Activated CD8-positive, alpha-beta T cell treated with anti-CD3 and anti-CD28 coated beads for 36 hours (primary cell): ENCODE data around the gene LOC101059915.

Source experiments
- ATAC-seq: fragments of 200-7000 bp; cut with Tn5 transposase; one replicate; pipeline ENCODE4 v1.10.0; 2021; ENCODE audit warnings: mild to moderate bottlenecking, moderate library complexity
- CTCF ChIA-PET: fragments of 350-600 bp; sonication (Branson Sonifier 250); formaldehyde crosslinking; loops from one replicate; lab custom pipeline; 2021; ENCODE audit warnings: antibody characterized with exemption; lab: Charles Lee
- POLR2A ChIA-PET: fragments of 350-600 bp; sonication (Branson Sonifier 250); formaldehyde crosslinking; loops from one replicate; lab custom pipeline; 2021; ENCODE audit warnings: antibody characterized with exemption; lab: Charles Lee
- DNase-seq: peaks from one replicate; pipeline ENCODE4 v3.0.0-alpha.2; 2020
- H3K27ac Mint-ChIP-seq: one replicate; pipeline ENCODE4 v1.8.0; 2021; ENCODE audit warnings: mild to moderate bottlenecking, mixed read lengths
- H3K27me3 Mint-ChIP-seq: one replicate; pipeline ENCODE4 v1.8.0; 2021; ENCODE audit warnings: mixed read lengths
- H3K36me3 Mint-ChIP-seq: one replicate; pipeline ENCODE4 v1.8.0; 2021; ENCODE audit warnings: low read depth, mixed read lengths
- H3K4me1 Mint-ChIP-seq: one replicate; pipeline ENCODE4 v1.8.0; 2021; ENCODE audit warnings: low read depth, mixed read lengths
- H3K4me3 Mint-ChIP-seq: one replicate; pipeline ENCODE4 v1.8.0; 2021; ENCODE audit warnings: mild to moderate bottlenecking, moderate library complexity, mixed read lengths
- H3K9me3 Mint-ChIP-seq: one replicate; pipeline ENCODE4 v1.8.0; 2021; ENCODE audit warnings: mixed read lengths
- intact Hi-C: fragments of 100-400 bp; cut with micrococcal nuclease; formaldehyde crosslinking; loops from one replicate; pipeline ENCODE4 v1.10.0; 2022
- TF ChIP-seq, protein P1 (sequence below): fragments of 200-600 bp; IDR thresholded peaks from one replicate; pipeline ENCODE4 v1.8.0; 2022; ENCODE audit warnings: antibody characterized with exemption, mild to moderate bottlenecking

LOC101059915 gene

DNA sequence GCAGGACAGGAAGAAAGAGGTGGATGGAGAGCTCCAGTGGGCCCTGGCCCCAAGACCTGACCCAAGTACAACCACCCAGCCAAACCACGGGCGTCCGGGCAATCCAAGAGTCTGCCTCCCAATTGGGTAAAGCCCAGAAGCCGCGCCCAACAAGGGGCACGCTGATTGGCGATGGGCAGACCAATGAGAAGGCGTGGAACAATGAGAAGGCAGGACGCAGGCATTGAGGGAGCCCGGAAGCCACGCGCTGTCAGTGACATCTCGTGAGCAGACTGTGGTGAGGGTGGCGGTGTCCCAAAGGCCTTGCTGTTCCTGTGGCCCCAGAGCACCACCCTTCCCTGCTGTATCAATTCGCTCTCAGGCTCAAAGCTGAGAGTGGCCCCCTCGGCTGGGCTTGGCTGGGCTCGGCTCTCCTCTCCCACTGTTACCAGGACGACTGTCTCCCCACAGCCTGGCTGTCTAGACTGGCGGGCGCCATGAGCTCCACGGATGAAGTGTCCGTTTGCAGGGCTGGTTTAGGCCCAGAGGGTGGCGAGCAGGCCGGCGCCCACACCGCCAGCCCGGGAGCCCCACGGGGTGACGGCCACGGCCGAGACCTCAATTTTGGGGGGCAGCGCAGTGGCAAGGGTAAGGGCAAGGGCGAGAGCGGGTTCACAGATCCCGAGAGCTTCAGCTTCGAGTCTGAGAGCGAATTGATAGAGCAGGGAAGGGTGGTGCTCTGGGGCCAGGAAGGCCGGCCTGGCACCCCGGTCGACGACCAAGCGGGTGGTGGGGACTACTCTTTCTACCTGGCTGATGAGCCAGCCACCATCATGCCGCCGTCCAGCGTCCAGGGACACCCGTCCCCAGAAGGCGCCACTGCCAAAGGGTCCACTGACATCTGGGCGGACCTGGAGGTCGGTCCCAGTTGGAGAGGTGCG lies at the start of gene LOC101059915:
Gene LOC101059915 (plus strand): TSS at position 219 of the 920 bp plus-strand sequence.
- POLR2A ChIA-PET: interaction anchor here (0.6 kb wide), 1 partner anchor 21 kb away, joined by 3 read pairs; no protein-coding TSS in a partner anchor
- peaks cover 34% of the 10 kb centered on the region for H3K4me1 Mint-ChIP-seq
- H3K9me3 Mint-ChIP-seq: no peaks in the 10 kb centered on the region
- H3K27me3 Mint-ChIP-seq: peaks cover 3% of the 10 kb centered on the region
- intact Hi-C loops: no loop called here
- H3K4me3 Mint-ChIP-seq: no peak within 1 kb of the TSS
- CTCF ChIA-PET: no interaction called here
- DNase-seq: no peak
- ATAC-seq: no peak
- no peaks in the 10 kb centered on the region for H3K36me3 Mint-ChIP-seq
- TF ChIP-seq, protein P1, sequence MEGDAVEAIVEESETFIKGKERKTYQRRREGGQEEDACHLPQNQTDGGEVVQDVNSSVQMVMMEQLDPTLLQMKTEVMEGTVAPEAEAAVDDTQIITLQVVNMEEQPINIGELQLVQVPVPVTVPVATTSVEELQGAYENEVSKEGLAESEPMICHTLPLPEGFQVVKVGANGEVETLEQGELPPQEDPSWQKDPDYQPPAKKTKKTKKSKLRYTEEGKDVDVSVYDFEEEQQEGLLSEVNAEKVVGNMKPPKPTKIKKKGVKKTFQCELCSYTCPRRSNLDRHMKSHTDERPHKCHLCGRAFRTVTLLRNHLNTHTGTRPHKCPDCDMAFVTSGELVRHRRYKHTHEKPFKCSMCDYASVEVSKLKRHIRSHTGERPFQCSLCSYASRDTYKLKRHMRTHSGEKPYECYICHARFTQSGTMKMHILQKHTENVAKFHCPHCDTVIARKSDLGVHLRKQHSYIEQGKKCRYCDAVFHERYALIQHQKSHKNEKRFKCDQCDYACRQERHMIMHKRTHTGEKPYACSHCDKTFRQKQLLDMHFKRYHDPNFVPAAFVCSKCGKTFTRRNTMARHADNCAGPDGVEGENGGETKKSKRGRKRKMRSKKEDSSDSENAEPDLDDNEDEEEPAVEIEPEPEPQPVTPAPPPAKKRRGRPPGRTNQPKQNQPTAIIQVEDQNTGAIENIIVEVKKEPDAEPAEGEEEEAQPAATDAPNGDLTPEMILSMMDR: no peak
- H3K27ac Mint-ChIP-seq: no peak within 1 kb of the TSS

DNA sequence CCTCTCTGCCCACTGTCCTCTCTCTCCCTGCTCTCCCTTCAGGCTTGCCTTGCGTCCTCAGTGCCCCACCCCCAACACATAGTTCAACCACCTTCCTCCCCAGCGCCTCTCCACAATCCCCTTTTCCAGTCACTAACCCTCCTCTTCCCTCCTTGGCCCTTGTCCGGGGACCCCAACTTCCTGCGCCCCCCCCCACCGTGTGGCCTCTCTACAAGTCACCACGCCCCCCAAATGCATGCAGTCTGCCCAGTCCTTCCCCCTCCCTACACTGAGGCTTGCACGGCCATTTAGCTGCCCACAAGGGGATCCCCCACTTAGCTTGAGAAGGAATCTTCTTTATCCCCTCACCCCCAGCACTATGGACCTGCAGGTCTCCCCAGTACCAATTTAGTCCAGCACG lies 49.6 kb upstream of the LOC101059915 start:
- no peak for ATAC-seq
- intact Hi-C loops: loop anchor here (5.0 kb wide), 2 partner anchors 35 to 75 kb away; no protein-coding TSS in a partner anchor
- ChIA-PET CTCF (interaction anchor here (1.9 to 5.4 kb wide), 5 partner anchors 8 to 33 kb away, joined by 6 to 28 read pairs (median 8); no protein-coding TSS in a partner anchor), POLR2A (interaction anchor here (0.6 to 4.5 kb wide), 12 partner anchors 9 to 404 kb away, joined by 3 to 30 read pairs (median 6); partner anchors contain the start of gene OGT)
- Mint-ChIP-seq H3K4me3 (peak overlapping the region; percentile 93), H3K4me1 (peaks cover 60% of the 10 kb centered on the region), H3K36me3 (peaks cover 53% of the 10 kb centered on the region), H3K9me3 (peaks cover 3% of the 10 kb centered on the region), H3K27me3 (no peaks in the 10 kb centered on the region), H3K27ac (peak overlapping the region; percentile 89)
- peak; percentile 49 for DNase-seq
- TF ChIP-seq, protein P1: no peak

DNA sequence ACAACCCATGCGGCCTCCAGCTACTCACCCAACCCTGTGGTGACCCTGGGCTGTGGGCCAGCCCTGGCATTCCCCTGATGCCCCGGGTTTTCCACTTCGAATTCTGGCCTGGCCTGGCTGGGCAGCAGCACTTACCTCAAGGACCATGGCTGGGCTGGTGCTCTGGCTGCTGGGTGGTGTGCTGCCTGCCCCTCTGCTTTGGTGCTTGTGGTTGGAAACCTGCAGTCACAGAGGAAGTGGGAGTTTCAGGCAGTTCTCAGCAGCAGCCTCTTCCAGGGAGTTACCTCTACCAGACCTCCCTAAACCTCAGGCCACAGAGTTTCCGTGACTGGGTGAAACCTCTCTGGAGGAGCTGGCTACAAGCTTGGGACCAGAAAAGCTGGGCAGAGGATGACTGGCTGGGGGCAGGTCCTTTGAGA lies 49.0 kb upstream of the LOC101059915 start, which contains the start of gene CXCR3:
Gene CXCR3 (minus strand): TSS at position 209 of the 419 bp plus-strand sequence. CDS start 62 bp downstream, at position 147.
- H3K9me3 Mint-ChIP-seq: peaks cover 3% of the 10 kb centered on the region
- ATAC-seq: peak; percentile 46
- intact Hi-C loops: loop anchor here (5.0 kb wide), 2 partner anchors 34 to 76 kb away; no protein-coding TSS in a partner anchor
- H3K4me3 Mint-ChIP-seq: peak within 1 kb of the TSS; percentile 93
- H3K27ac Mint-ChIP-seq: peak within 1 kb of the TSS; percentile 89
- ChIA-PET POLR2A (interaction anchor here (0.6 to 4.5 kb wide), 15 partner anchors 9 to 403 kb away, joined by 3 to 30 read pairs (median 4); partner anchors contain the start of gene OGT), CTCF (interaction anchor here (0.7 to 2.6 kb wide), 7 partner anchors 8 to 83 kb away, joined by 3 to 17 read pairs (median 6); no protein-coding TSS in a partner anchor)
- H3K36me3 Mint-ChIP-seq: peaks cover 49% of the 10 kb centered on the region
- H3K27me3 Mint-ChIP-seq: no peaks in the 10 kb centered on the region
- peak; percentile 91 for DNase-seq
- H3K4me1 Mint-ChIP-seq: peaks cover 65% of the 10 kb centered on the region
- TF ChIP-seq, protein P1: no peak

DNA sequence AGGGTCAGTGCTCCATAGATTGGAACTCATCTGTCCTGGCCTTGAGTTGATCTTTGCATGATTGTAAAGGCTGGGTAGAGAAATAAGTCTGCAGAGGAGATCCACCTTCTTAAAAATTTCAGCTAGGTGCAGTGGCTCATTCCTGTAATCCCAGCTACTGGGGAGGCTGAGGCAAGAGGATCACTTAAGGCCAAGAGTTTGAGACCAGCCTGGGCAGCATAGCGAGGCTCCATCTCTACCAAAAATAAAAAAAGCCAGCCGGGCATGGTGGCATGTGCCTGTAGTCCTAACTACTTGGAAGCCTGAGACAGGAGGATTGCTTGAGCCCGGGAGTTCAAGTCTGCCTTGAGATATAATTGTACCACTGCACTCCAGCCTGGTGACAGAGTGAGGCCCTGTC lies 48.6 kb upstream of the LOC101059915 start:
- ChIA-PET CTCF (interaction anchor here (0.7 to 2.4 kb wide), 6 partner anchors 10 to 84 kb away, joined by 3 to 17 read pairs (median 5); no protein-coding TSS in a partner anchor), POLR2A (interaction anchor here (0.6 to 4.5 kb wide), 12 partner anchors 8 to 1683 kb away, joined by 3 to 30 read pairs (median 6); partner anchors contain the start of gene OGT)
- peak overlapping the region; percentile 93 for H3K4me3 Mint-ChIP-seq
- peaks cover 3% of the 10 kb centered on the region for H3K9me3 Mint-ChIP-seq
- peak; percentile 19 for DNase-seq
- H3K4me1 Mint-ChIP-seq: peaks cover 70% of the 10 kb centered on the region
- H3K27me3 Mint-ChIP-seq: no peaks in the 10 kb centered on the region
- intact Hi-C loops: loop anchor here (5.0 kb wide), 2 partner anchors 34 to 76 kb away; no protein-coding TSS in a partner anchor
- ATAC-seq: peak; percentile 1
- peaks cover 47% of the 10 kb centered on the region for H3K36me3 Mint-ChIP-seq
- TF ChIP-seq, protein P1: no peak
- peak overlapping the region; percentile 89 for H3K27ac Mint-ChIP-seq
